SK-N-SH treated with all-trans-retinoic acid at 6 μM for 48 hours (cell line): ENCODE results near the gene GLOD4.

Source experiments
- ARNTL ChIP-seq: fragments of 450-650 bp; formaldehyde crosslinking; IDR thresholded peaks from 2 replicates; pipeline ENCODE4 v1.5.0; 2020; ENCODE audit warnings: low read depth, mild to moderate bottlenecking, moderate library complexity, borderline replicate concordance
- BACH2 ChIP-seq: fragments of 250-450 bp; sonication (Bioruptor Pico); IDR thresholded peaks from 2 replicates; pipeline ENCODE4 v1.9.0; 2021; ENCODE audit warnings: mild to moderate bottlenecking, borderline replicate concordance
- ISL1 ChIP-seq: fragments of 250-450 bp; sonication (Bioruptor Pico); IDR thresholded peaks from 2 replicates; pipeline ENCODE4 v2.1.2; 2022; ENCODE audit warnings: mild to moderate bottlenecking, moderate library complexity
- ZNF565 ChIP-seq: fragments of 450-650 bp; formaldehyde crosslinking; conservative IDR thresholded peaks from 2 replicates; pipeline ENCODE4 v1.5.0; 2020; ENCODE audit warnings: low read depth, mild to moderate bottlenecking, moderate library complexity
- TF ChIP-seq, protein P1 (sequence below): fragments of 250-450 bp; sonication (Bioruptor Pico); IDR thresholded peaks from 2 replicates; pipeline ENCODE4 v1.5.0; 2020; ENCODE audit warnings: mild to moderate bottlenecking, moderate library complexity
- TF ChIP-seq, protein P2 (sequence below): fragments of 250-450 bp; sonication (Bioruptor Pico); IDR thresholded peaks from 2 replicates; pipeline ENCODE4 v1.5.1; 2020; ENCODE audit warnings: low read depth, mild to moderate bottlenecking, moderate library complexity
- TF ChIP-seq, protein P3 (sequence below): fragments of 250-450 bp; sonication (Bioruptor Pico); IDR thresholded peaks from 2 replicates; pipeline ENCODE4 v1.8.0; 2020; ENCODE audit warnings: mild to moderate bottlenecking, moderate library complexity, borderline replicate concordance

DNA sequence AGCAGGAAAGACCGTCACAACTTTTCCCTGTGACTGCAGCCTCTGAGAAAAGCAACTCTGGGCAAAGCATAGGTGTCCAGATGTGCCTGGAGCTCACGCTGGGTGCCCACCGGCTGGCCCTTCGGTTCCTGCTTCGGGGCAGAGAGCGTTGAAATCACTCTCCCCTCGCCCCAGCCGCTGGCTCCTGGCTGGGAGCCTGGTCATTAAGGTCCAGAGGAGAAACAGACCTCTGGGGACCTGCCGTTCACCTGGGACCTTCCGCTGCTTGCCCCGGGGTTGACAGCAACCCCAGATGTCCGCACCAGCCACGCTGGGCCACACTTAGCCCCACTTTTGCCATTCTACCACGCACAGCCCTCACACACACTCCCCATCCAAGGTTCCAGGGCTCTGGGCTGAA is 13.2 kb upstream of the GLOD4 start:
- TF ChIP-seq, protein P1, sequence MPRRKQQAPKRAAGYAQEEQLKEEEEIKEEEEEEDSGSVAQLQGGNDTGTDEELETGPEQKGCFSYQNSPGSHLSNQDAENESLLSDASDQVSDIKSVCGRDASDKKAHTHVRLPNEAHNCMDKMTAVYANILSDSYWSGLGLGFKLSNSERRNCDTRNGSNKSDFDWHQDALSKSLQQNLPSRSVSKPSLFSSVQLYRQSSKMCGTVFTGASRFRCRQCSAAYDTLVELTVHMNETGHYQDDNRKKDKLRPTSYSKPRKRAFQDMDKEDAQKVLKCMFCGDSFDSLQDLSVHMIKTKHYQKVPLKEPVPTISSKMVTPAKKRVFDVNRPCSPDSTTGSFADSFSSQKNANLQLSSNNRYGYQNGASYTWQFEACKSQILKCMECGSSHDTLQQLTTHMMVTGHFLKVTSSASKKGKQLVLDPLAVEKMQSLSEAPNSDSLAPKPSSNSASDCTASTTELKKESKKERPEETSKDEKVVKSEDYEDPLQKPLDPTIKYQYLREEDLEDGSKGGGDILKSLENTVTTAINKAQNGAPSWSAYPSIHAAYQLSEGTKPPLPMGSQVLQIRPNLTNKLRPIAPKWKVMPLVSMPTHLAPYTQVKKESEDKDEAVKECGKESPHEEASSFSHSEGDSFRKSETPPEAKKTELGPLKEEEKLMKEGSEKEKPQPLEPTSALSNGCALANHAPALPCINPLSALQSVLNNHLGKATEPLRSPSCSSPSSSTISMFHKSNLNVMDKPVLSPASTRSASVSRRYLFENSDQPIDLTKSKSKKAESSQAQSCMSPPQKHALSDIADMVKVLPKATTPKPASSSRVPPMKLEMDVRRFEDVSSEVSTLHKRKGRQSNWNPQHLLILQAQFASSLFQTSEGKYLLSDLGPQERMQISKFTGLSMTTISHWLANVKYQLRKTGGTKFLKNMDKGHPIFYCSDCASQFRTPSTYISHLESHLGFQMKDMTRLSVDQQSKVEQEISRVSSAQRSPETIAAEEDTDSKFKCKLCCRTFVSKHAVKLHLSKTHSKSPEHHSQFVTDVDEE: no peak
- TF ChIP-seq, protein P2, sequence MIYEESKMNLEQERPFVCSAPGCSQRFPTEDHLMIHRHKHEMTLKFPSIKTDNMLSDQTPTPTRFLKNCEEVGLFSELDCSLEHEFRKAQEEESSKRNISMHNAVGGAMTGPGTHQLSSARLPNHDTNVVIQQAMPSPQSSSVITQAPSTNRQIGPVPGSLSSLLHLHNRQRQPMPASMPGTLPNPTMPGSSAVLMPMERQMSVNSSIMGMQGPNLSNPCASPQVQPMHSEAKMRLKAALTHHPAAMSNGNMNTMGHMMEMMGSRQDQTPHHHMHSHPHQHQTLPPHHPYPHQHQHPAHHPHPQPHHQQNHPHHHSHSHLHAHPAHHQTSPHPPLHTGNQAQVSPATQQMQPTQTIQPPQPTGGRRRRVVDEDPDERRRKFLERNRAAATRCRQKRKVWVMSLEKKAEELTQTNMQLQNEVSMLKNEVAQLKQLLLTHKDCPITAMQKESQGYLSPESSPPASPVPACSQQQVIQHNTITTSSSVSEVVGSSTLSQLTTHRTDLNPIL (CRISPR knock-in tag): no peak
- TF ChIP-seq ARNTL (CRISPR knock-in tag): no peak
- no peak for TF ChIP-seq ISL1 (CRISPR knock-in tag)
- TF ChIP-seq, protein P3, sequence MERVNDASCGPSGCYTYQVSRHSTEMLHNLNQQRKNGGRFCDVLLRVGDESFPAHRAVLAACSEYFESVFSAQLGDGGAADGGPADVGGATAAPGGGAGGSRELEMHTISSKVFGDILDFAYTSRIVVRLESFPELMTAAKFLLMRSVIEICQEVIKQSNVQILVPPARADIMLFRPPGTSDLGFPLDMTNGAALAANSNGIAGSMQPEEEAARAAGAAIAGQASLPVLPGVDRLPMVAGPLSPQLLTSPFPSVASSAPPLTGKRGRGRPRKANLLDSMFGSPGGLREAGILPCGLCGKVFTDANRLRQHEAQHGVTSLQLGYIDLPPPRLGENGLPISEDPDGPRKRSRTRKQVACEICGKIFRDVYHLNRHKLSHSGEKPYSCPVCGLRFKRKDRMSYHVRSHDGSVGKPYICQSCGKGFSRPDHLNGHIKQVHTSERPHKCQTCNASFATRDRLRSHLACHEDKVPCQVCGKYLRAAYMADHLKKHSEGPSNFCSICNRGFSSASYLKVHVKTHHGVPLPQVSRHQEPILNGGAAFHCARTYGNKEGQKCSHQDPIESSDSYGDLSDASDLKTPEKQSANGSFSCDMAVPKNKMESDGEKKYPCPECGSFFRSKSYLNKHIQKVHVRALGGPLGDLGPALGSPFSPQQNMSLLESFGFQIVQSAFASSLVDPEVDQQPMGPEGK (CRISPR knock-in tag): no peak
- TF ChIP-seq BACH2 (CRISPR knock-in tag): no peak
- no peak for TF ChIP-seq ZNF565 (CRISPR knock-in tag)
